ENCODE results near the gene CFAP57. TPM values are rescaled to one million over a fixed set of nuclear protein-coding genes. Genes with fewer than 3 reads are reported as not detected.

The CFAP57 gene
- total and polyA plus RNA-seq, 2 of the 8 experiments (the other 6 are each of a cell fraction or from before 2014, with no cell fraction given) = 0.20 to 0.80 TPM

DNA sequence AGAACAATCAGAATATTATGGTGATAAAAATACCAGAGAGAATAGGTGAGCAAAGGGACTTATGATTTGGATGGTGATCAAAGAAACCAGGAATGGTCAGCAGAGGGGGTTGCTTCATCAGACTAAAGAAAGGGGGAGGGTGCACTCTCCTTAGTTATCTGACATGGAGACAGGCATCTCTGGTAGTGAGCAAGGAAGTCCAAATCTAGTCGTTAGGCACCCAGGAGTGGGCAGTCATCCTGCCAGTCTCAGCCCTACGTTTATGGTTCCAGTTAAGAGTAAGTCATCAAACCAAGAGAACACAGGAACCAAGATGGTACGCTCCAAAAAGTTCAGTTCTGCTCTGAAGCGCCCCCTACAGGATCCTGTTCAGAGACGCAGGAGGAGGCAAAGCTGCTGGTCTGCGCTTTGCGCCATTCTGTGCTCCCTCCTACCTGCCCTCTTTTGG, 28.7 kb upstream of the CFAP57 start (continued):
- no peak for TF ChIP-seq POU5F1 (IDR thresholded peaks at IDR 0.05; ENCODE audit: low read depth, low read length)
- no peak for TF ChIP-seq TEAD4 (IDR thresholded peaks at IDR 0.05; ENCODE audit: low read depth, low read length)
- no peak for TF ChIP-seq JUN (IDR thresholded peaks at IDR 0.05; ENCODE audit: low read depth, low read length)
- TF ChIP-seq RAD21 (IDR thresholded peaks at IDR 0.05 in 1 of 2, conservative IDR thresholded peaks at IDR 0.05 in 1 of 2; ENCODE audit: low read depth in 2 of 2, low read length in 2 of 2) = peak in 1 of 2 experiments; percentile 42; a peak in 2 of 4 replicates
- TF ChIP-seq SIX5 (IDR thresholded peaks at IDR 0.05; ENCODE audit: low read depth, low read length) = peak; percentile 36; the same call in 1 of the 2 replicates
- no peak for TF ChIP-seq SIRT6 (IDR thresholded peaks at IDR 0.05; ENCODE audit: low read length)
- no peak for TF ChIP-seq BCL11A (IDR thresholded peaks at IDR 0.05; ENCODE audit: low read depth in 2 of 2, low read length in 2 of 2)
- no peak for TF ChIP-seq POLR2A (IDR thresholded peaks at IDR 0.05; ENCODE audit: control extremely low read depth in 1 of 2, low read depth in 2 of 2, low read length in 2 of 2)
- no peak for TF ChIP-seq CEBPB (IDR thresholded peaks at IDR 0.05; ENCODE audit: low read depth, low read length)

Measured in H1 (cell line).